NB4 (cell line): Measurements from ENCODE around the gene COTL1.

Experiments used
- CTCF ChIP-seq: IDR thresholded peaks from one replicate; pipeline ENCODE4 v1.5.1; 2012; ENCODE audit warnings: low read depth, low read length
- MYC ChIP-seq: IDR thresholded peaks from 2 replicates; pipeline ENCODE4 v1.6.1; 2011; ENCODE audit warnings: low read depth, low read length
- POLR2A ChIP-seq: IDR thresholded peaks from 2 replicates; pipeline ENCODE4 v1.6.1; 2011; ENCODE audit warnings: mild to moderate bottlenecking; ENCODE audit not compliant: insufficient read length; ENCODE audit errors: extremely low read depth
- TF ChIP-seq, protein P1 (sequence below): IDR thresholded peaks from 2 replicates; pipeline ENCODE4 v1.6.1; 2011; ENCODE audit warnings: low read depth, low read length

DNA sequence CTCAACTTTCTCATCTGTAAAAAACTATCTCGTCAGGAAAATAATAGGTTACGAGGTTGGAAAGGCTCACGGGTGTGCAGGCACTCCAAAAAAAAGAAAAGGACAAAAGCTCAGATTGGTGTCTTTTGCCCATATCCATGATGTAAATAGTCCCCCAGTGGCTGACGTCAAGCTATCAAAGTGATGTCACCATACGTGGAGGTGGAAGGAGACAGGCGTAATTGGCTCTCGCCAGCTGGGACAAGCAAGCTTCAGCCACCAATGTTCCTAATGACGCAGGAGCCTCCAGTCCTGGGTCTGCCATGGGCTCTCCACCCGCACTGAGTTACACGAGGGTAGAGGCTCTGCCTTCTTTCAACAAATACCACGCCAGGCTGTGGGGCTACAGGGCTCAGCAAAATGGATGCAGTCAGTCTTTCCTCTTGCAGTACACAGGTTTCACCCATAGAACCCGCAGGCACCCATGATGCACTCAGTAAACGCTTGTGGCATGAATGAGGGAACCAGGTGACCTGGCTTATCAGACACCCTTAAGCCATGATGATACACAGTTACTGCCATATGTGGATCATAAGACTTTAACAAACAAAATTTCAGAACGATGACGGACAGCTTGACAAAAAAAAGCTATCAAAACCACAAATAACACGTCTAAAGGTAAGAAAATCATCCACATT is 50.5 kb downstream of the COTL1 start:
- TF ChIP-seq CTCF: no peak
- TF ChIP-seq, protein P1, sequence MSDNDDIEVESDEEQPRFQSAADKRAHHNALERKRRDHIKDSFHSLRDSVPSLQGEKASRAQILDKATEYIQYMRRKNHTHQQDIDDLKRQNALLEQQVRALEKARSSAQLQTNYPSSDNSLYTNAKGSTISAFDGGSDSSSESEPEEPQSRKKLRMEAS: no peak
- TF ChIP-seq POLR2A: no peak
- TF ChIP-seq MYC: no peak
